ENCODE measurements around the gene RAF1.
"Not testable (repeated sequence)": the region's sequence is repeated elsewhere in the genome, so short reads cannot be mapped to it uniquely, and the experiment has no call there.

RAF1 gene

GRCh38 chr3:12633108-12633507 is 30.8 kb downstream of the RAF1 start:
- DNase-seq = no peak

- no peak for DNase-seq
Observed at GRCh38 chr3:12632523-12632922, 31.4 kb downstream of the RAF1 start.

GRCh38 chr3:12630843-12631242 is 33.1 kb downstream of the RAF1 start:
- DNase-seq = not testable (repeated sequence)

GRCh38 chr3:12630292-12630691 is 33.6 kb downstream of the RAF1 start:
- no peak for DNase-seq

GRCh38 chr3:12629560-12629959 is 34.4 kb downstream of the RAF1 start:
- DNase-seq = no peak

GRCh38 chr3:12628813-12629212 is 35.1 kb downstream of the RAF1 start:
- DNase-seq = no peak

- no peak for DNase-seq
Observed at GRCh38 chr3:12627370-12627769, 36.5 kb downstream of the RAF1 start.

GRCh38 chr3:12624964-12625363 is 39.0 kb downstream of the RAF1 start:
- not testable (repeated sequence) for DNase-seq

GRCh38 chr3:12624056-12624455 is 39.9 kb downstream of the RAF1 start:
- DNase-seq = no peak

- no peak for DNase-seq
Observed at GRCh38 chr3:12622335-12622734, 41.6 kb downstream of the RAF1 start.

- DNase-seq = no peak
Observed at GRCh38 chr3:12620729-12621128, 43.2 kb downstream of the RAF1 start.

- no peak for DNase-seq
Observed at GRCh38 chr3:12620305-12620704, 43.6 kb downstream of the RAF1 start.

- no peak for DNase-seq
Observed at GRCh38 chr3:12618426-12618825, 45.5 kb downstream of the RAF1 start.

GRCh38 chr3:12615266-12615665 is 48.7 kb downstream of the RAF1 start:
- no peak for DNase-seq

GRCh38 chr3:12613250-12613649 is 50.7 kb downstream of the RAF1 start:
- no peak for DNase-seq

GRCh38 chr3:12612514-12613226 is 51.2 kb downstream of the RAF1 start:
- no peak for DNase-seq

GRCh38 chr3:12611117-12611516 is 52.8 kb downstream of the RAF1 start:
- DNase-seq = no peak

GRCh38 chr3:12608376-12608775 is 55.5 kb downstream of the RAF1 start:
- no peak for DNase-seq

GRCh38 chr3:12603969-12604368 is 59.9 kb downstream of the RAF1 start:
- no peak for DNase-seq

- no peak for DNase-seq
Observed at GRCh38 chr3:12601072-12601471, 62.8 kb downstream of the RAF1 start.

GRCh38 chr3:12598890-12599289 is 65.0 kb downstream of the RAF1 start:
- no peak for DNase-seq

- DNase-seq = no peak
Observed at GRCh38 chr3:12593473-12593872, 70.4 kb downstream of the RAF1 start.

- DNase-seq = no peak
Observed at GRCh38 chr3:12591997-12592715, 71.8 kb downstream of the RAF1 start.

GRCh38 chr3:12591456-12591855 is 72.5 kb downstream of the RAF1 start:
- DNase-seq = no peak

GRCh38 chr3:12590096-12590495 is 73.8 kb downstream of the RAF1 start:
- DNase-seq = peak in 1 of 2 donors; percentile 23

All from CD4-positive, alpha-beta T cell treated with Interleukin-1 beta for 1 hour (primary cell).